HCT116 (cell line): Measurements from ENCODE around the gene PCP2.

ENCODE experiments used
- CTCF ChIP-seq, 3 experiments: fragments of 200-600 bp in 1 of 3; sonication (generic) in 1 of 3; IDR thresholded peaks in 2 of 3; conservative IDR thresholded peaks in 1 of 3; 2 replicates each; pipeline ENCODE4 v1.5.1; 2012 to 2017; ENCODE audit warnings: low read depth in 2 of 3, low read length in 2 of 3, antibody characterized with exemption in 1 of 3, borderline replicate concordance in 1 of 3, control low read depth in 1 of 3, mild to moderate bottlenecking in 1 of 3, mixed read lengths in 1 of 3, mixed run types in 1 of 3, moderate library complexity in 1 of 3; ENCODE audit not compliant: insufficient read depth in 1 of 3
- EZH2 ChIP-seq: fragments of 200-600 bp; sonication (generic); IDR thresholded peaks from 2 replicates; pipeline ENCODE4 v1.6.1; 2017; ENCODE audit warnings: antibody characterized with exemption, mixed run types
- EZH2phosphoT487 ChIP-seq: fragments of 200-600 bp; IDR thresholded peaks from 2 replicates; pipeline ENCODE4 v1.6.1; 2018; ENCODE audit warnings: antibody characterized with exemption, borderline replicate concordance
- POLR2A ChIP-seq: IDR thresholded peaks from 2 replicates; pipeline ENCODE4 v1.7.0; 2011; ENCODE audit warnings: borderline replicate concordance; ENCODE audit not compliant: insufficient read depth, insufficient read length; ENCODE audit errors: extremely low read depth
- SP1 ChIP-seq: IDR thresholded peaks from 2 replicates; pipeline ENCODE4 v1.6.1; 2012; ENCODE audit warnings: low read depth
- SRF ChIP-seq: IDR thresholded peaks from 2 replicates; pipeline ENCODE4 v1.6.1; 2012; ENCODE audit warnings: low read depth
- TF ChIP-seq, protein P1 (sequence below): IDR thresholded peaks from 2 replicates; pipeline ENCODE4 v1.6.1; 2012
- TF ChIP-seq, protein P2 (sequence below): IDR thresholded peaks from 2 replicates; pipeline ENCODE4 v1.6.1; 2012; ENCODE audit warnings: low read depth

DNA sequence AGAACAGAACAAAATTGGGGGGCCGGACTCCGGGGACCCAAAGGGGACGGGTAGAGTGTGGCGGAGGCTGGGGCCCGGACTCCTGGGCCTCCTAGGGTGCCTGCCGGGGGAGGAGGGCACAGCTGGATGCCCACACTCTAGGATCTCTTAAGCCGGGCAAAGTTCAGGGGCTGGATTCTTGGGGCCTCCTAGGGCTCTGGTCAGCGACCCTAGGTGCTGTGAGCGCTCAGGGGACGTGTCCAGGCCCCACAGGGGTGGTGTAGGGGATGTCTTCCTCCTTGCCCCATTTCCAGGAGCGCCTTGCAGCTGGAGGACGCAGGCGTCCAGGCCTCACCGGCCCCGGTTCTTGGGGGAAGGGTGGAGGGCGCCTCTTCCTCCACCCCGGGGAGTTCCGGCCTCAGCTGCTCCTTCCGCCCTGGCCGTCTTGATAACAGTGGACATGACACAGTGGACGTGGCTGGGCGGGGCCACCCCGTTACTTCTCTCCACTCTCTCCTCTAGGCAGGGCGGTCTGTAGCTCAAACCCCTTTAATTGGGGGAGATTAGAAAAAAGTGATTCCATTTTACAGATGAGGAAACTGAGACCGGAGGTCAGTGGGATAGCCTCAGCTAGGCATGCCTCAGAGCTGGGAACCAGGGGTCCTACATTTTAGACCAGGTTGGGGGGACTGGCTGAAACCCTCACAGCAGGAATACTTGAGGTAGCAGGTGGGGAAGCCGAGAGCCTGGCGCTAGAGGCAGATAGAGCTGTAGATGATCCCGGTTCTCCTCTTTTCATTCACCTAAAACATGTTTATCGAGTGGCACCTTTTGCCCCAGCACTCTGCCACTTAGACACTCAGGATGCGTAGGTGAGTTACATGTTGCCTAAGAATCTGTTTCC is 4.1 kb upstream of the PCP2 start:
- no peak for TF ChIP-seq CTCF (IDR thresholded peaks at IDR 0.05 in 2 of 3, conservative IDR thresholded peaks at IDR 0.05 in 1 of 3; ENCODE audit: borderline replicate concordance in 1 of 3, insufficient read depth in 1 of 3, low read depth in 2 of 3, low read length in 2 of 3)
- TF ChIP-seq, protein P1, sequence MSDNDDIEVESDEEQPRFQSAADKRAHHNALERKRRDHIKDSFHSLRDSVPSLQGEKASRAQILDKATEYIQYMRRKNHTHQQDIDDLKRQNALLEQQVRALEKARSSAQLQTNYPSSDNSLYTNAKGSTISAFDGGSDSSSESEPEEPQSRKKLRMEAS = no peak
- no peak for TF ChIP-seq EZH2phosphoT487
- no peak for TF ChIP-seq SP1
- no peak for TF ChIP-seq POLR2A
- TF ChIP-seq, protein P2, sequence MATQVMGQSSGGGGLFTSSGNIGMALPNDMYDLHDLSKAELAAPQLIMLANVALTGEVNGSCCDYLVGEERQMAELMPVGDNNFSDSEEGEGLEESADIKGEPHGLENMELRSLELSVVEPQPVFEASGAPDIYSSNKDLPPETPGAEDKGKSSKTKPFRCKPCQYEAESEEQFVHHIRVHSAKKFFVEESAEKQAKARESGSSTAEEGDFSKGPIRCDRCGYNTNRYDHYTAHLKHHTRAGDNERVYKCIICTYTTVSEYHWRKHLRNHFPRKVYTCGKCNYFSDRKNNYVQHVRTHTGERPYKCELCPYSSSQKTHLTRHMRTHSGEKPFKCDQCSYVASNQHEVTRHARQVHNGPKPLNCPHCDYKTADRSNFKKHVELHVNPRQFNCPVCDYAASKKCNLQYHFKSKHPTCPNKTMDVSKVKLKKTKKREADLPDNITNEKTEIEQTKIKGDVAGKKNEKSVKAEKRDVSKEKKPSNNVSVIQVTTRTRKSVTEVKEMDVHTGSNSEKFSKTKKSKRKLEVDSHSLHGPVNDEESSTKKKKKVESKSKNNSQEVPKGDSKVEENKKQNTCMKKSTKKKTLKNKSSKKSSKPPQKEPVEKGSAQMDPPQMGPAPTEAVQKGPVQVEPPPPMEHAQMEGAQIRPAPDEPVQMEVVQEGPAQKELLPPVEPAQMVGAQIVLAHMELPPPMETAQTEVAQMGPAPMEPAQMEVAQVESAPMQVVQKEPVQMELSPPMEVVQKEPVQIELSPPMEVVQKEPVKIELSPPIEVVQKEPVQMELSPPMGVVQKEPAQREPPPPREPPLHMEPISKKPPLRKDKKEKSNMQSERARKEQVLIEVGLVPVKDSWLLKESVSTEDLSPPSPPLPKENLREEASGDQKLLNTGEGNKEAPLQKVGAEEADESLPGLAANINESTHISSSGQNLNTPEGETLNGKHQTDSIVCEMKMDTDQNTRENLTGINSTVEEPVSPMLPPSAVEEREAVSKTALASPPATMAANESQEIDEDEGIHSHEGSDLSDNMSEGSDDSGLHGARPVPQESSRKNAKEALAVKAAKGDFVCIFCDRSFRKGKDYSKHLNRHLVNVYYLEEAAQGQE = no peak
- TF ChIP-seq EZH2 = no peak
- no peak for TF ChIP-seq SRF
